Prostate gland (tissue), 2 donors: Measurements from ENCODE around the gene LIPK.

ENCODE experiments used
- CTCF ChIP-seq, 4 experiments: fragments of 200-600 bp in 2 of 4; fragments of 450-650 bp in 2 of 4; sonication (generic) in 2 of 4; IDR thresholded peaks; 1 replicate in 3 of 4; 2 replicates in 1 of 4; pipeline ENCODE4 v1.5.1; 2016 to 2019; ENCODE audit warnings: antibody characterized with exemption in 4 of 4, mild to moderate bottlenecking in 2 of 4, moderate library complexity in 2 of 4
- POLR2A ChIP-seq: fragments of 450-650 bp; IDR thresholded peaks from one replicate; pipeline ENCODE4 v1.6.1; 2016; ENCODE audit warnings: antibody characterized with exemption, mild to moderate bottlenecking

GRCh38 chr10:88702848-88703597 lies 3.0 kb upstream of the LIPK start:
- no peak for TF ChIP-seq CTCF (IDR thresholded peaks at IDR 0.05)
- no peak for TF ChIP-seq POLR2A
